ENCODE data around the gene PRKCE.

DNA sequence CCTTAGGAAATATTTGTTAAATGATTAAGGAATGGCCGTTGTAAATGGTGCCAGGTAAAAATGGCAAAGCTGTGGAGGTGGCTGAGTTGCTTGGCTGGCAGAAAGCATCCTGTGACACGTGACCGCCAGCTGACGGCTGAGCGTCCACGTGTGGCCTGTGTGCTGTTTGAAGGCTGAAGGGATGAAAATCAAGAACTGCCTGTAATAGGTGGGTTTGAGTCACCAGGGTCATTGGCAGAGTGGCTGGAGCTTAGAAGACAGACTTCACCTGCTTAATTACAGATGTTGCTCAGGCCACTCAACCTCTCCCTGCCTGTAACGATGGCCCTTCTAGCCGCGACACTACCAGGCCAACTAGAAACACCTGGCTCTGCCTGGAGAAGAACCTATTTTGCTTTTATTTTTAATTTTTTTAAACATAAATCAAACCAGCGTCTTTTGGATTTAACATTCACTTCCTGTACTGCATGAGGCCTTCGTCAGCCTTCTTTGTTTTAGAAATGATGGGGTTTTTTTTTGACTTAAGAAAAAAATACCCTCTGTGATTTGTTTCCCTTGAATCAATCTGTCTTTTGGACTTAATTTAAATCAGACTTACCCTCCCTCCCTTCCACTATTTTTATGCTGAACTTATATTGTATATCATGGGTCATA is 206.5 kb downstream of the PRKCE start:
- TF ChIP-seq, protein P1, sequence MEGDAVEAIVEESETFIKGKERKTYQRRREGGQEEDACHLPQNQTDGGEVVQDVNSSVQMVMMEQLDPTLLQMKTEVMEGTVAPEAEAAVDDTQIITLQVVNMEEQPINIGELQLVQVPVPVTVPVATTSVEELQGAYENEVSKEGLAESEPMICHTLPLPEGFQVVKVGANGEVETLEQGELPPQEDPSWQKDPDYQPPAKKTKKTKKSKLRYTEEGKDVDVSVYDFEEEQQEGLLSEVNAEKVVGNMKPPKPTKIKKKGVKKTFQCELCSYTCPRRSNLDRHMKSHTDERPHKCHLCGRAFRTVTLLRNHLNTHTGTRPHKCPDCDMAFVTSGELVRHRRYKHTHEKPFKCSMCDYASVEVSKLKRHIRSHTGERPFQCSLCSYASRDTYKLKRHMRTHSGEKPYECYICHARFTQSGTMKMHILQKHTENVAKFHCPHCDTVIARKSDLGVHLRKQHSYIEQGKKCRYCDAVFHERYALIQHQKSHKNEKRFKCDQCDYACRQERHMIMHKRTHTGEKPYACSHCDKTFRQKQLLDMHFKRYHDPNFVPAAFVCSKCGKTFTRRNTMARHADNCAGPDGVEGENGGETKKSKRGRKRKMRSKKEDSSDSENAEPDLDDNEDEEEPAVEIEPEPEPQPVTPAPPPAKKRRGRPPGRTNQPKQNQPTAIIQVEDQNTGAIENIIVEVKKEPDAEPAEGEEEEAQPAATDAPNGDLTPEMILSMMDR (conservative IDR thresholded peaks at IDR 0.05; ENCODE audit: low read length), result no peak
- no peak for TF ChIP-seq EZH2phosphoT487 (IDR thresholded peaks at IDR 0.05; ENCODE audit: borderline replicate concordance, low read depth, low read length)

All from OCI-LY7 (cell line).